Measurements from ENCODE around the gene GGCT. TPM values are rescaled to one million over a fixed set of nuclear protein-coding genes. Genes with fewer than 3 reads are reported as not detected.

GGCT gene
- total RNA-seq, 4 donors from 2014 or later: 10.8 to 39.9 (median 17.8) TPM

GRCh38 chr7:30523466-30523865 lies 18.8 kb upstream of the GGCT start:
- peaks cover 0 to 5% (median 2%) of the 10 kb centered on the region in 4 donors for H3K36me3 ChIP-seq
- no peaks in the 10 kb centered on the region for H3K9me3 ChIP-seq
- peaks cover 0 to 7% (median 4%) of the 10 kb centered on the region in 4 donors for H3K4me1 ChIP-seq
- DNase-seq (ENCODE audit: extremely low spot score): no peak
- TF ChIP-seq, protein P1, sequence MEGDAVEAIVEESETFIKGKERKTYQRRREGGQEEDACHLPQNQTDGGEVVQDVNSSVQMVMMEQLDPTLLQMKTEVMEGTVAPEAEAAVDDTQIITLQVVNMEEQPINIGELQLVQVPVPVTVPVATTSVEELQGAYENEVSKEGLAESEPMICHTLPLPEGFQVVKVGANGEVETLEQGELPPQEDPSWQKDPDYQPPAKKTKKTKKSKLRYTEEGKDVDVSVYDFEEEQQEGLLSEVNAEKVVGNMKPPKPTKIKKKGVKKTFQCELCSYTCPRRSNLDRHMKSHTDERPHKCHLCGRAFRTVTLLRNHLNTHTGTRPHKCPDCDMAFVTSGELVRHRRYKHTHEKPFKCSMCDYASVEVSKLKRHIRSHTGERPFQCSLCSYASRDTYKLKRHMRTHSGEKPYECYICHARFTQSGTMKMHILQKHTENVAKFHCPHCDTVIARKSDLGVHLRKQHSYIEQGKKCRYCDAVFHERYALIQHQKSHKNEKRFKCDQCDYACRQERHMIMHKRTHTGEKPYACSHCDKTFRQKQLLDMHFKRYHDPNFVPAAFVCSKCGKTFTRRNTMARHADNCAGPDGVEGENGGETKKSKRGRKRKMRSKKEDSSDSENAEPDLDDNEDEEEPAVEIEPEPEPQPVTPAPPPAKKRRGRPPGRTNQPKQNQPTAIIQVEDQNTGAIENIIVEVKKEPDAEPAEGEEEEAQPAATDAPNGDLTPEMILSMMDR (IDR thresholded peaks at IDR 0.05): no peak
- no peak for TF ChIP-seq POLR2AphosphoS5 (IDR thresholded peaks at IDR 0.05)
- intact Hi-C loops (cut with DNase I): no loop called here
- no peak overlapping the region for H3K4me3 ChIP-seq
- no peak overlapping the region for H3K27ac ChIP-seq (replicated peaks in 1 of 4)
- 96% methylated on average over 2 of the region's 2 CpGs for WGBS
- H3K27me3 ChIP-seq: no peaks in the 10 kb centered on the region

- Histone ChIP-seq H3K9me3 (no peaks in the 10 kb centered on the region), H3K4me1 (peaks cover 0 to 7% (median 4%) of the 10 kb centered on the region in 4 donors), H3K36me3 (peaks cover 0 to 5% (median under 1%) of the 10 kb centered on the region in 4 donors), H3K27me3 (no peaks in the 10 kb centered on the region), H3K4me3 (no peak overlapping the region), H3K27ac (replicated peaks in 1 of 4) (no peak overlapping the region)
- 91% methylated on average over 3 of the region's 3 CpGs for WGBS
- DNase-seq (ENCODE audit: extremely low spot score): no peak
- TF ChIP-seq POLR2A (IDR thresholded peaks at IDR 0.05; ENCODE audit: low read depth) (no peak), POLR2AphosphoS5 (IDR thresholded peaks at IDR 0.05) (no peak), EP300 (IDR thresholded peaks at IDR 0.05) (no peak)
- TF ChIP-seq, protein P1 (IDR thresholded peaks at IDR 0.05): no peak
- intact Hi-C loops (cut with DNase I): no loop called here
Observed at GRCh38 chr7:30522159-30522558, 17.5 kb upstream of the GGCT start.

- H3K36me3 ChIP-seq: peaks cover 0 to 5% (median 0%) of the 10 kb centered on the region in 4 donors
- peak overlapping the region in 2 of 4 donors; percentile 18 to 27 for H3K27ac ChIP-seq (replicated peaks in 1 of 4)
- H3K27me3 ChIP-seq: no peaks in the 10 kb centered on the region
- H3K4me3 ChIP-seq: no peak overlapping the region
- no peaks in the 10 kb centered on the region for H3K9me3 ChIP-seq
- TF ChIP-seq, protein P1 (IDR thresholded peaks at IDR 0.05): no peak
- TF ChIP-seq POLR2AphosphoS5 (IDR thresholded peaks at IDR 0.05) (peak in 1 of 2 donors; percentile 18), EP300 (IDR thresholded peaks at IDR 0.05) (no peak)
- intact Hi-C loops (cut with DNase I): no loop called here
- peaks cover 0 to 7% (median 4%) of the 10 kb centered on the region in 4 donors for H3K4me1 ChIP-seq
- no peak for DNase-seq (ENCODE audit: extremely low spot score)
- WGBS: 57% methylated on average over 1 of the region's 1 CpG
Observed at GRCh38 chr7:30521532-30521931, 16.9 kb upstream of the GGCT start.

DNA sequence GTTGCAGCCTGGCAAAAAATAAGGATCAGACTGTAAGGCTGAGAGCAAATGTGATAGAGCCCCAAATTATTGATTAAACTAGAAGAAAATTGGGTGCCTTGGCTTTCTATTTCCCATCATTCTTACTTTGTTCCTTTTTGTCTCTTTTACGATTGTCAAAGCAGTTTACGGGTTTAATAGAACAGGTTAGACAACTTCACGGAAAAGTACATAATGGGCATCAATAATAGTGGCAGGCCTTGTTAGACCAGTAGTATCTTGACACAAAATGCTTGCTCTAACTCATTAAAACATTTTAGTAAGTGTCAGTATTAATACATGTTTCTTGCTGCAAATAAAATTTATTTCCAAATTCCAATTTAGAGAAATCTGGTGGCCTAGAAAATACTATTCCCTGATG lies 14.5 kb upstream of the GGCT start:
- Histone ChIP-seq H3K9me3 (no peaks in the 10 kb centered on the region), H3K4me1 (peaks cover 0 to 7% (median 4%) of the 10 kb centered on the region in 4 donors), H3K4me3 (no peak overlapping the region), H3K36me3 (peaks cover 0 to 5% (median 0%) of the 10 kb centered on the region in 4 donors), H3K27me3 (no peaks in the 10 kb centered on the region), H3K27ac (replicated peaks in 1 of 4) (no peak overlapping the region)
- 98% methylated on average over 3 of the region's 3 CpGs for WGBS
- TF ChIP-seq EP300 (IDR thresholded peaks at IDR 0.05) (no peak), POLR2A (IDR thresholded peaks at IDR 0.05; ENCODE audit: low read depth) (no peak)
- TF ChIP-seq, protein P1 (IDR thresholded peaks at IDR 0.05): no peak
- intact Hi-C loops (cut with DNase I): no loop called here
- DNase-seq (ENCODE audit: extremely low spot score): no peak

DNA sequence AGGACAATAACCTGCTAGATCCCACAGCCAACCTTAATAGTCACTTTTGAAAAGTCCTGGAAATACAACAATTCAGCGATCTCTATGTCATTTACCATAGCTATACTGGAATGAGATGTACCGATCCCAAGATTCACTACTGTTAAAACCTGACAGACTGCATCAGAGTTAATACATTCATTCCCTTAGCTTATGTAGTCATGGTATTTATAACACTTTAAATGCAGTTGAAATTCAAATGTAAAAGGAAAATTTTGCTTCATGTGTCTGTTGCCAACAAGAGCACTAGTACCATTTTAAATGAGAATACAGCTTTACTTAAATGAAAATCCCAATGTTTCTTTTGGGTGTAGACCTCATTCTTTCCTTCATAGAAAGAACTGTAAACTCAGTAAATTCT lies 11.1 kb upstream of the GGCT start:
- H3K27me3 ChIP-seq: no peaks in the 10 kb centered on the region
- DNase-seq (ENCODE audit: extremely low spot score): no peak
- 93% methylated on average over 2 of the region's 2 CpGs for whole genome bisulfite sequencing
- TF ChIP-seq EP300 (IDR thresholded peaks at IDR 0.05): no peak
- TF ChIP-seq, protein P1 (IDR thresholded peaks at IDR 0.05): no peak
- no peak for TF ChIP-seq POLR2AphosphoS5 (IDR thresholded peaks at IDR 0.05)
- TF ChIP-seq POLR2A (IDR thresholded peaks at IDR 0.05; ENCODE audit: low read depth): no peak
- no peaks in the 10 kb centered on the region for H3K36me3 ChIP-seq
- no peaks in the 10 kb centered on the region for H3K9me3 ChIP-seq
- intact Hi-C loops (cut with DNase I): no loop called here
- no peak overlapping the region for H3K27ac ChIP-seq (replicated peaks in 1 of 4)
- peaks cover 0 to 5% (median 2%) of the 10 kb centered on the region in 4 donors for H3K4me1 ChIP-seq
- H3K4me3 ChIP-seq: no peak overlapping the region
